Activated CD8-positive, alpha-beta T cell treated with anti-CD3 and anti-CD28 coated beads for 36 hours (primary cell): ENCODE measurements around the gene THEM4. TPM values are rescaled to one million over a fixed set of nuclear protein-coding genes. Genes with fewer than 3 reads are reported as not detected.

Experiments
- ATAC-seq: fragments of 200-7000 bp; cut with Tn5 transposase; one replicate; pipeline ENCODE4 v1.10.0; 2021; ENCODE audit warnings: mild to moderate bottlenecking, moderate library complexity
- CTCF ChIA-PET: fragments of 350-600 bp; sonication (Branson Sonifier 250); formaldehyde crosslinking; loops from one replicate; lab custom pipeline; 2021; ENCODE audit warnings: antibody characterized with exemption; lab: Charles Lee
- POLR2A ChIA-PET: fragments of 350-600 bp; sonication (Branson Sonifier 250); formaldehyde crosslinking; loops from one replicate; lab custom pipeline; 2021; ENCODE audit warnings: antibody characterized with exemption; lab: Charles Lee
- DNase-seq: peaks from one replicate; pipeline ENCODE4 v3.0.0-alpha.2; 2020
- H3K27ac Mint-ChIP-seq: one replicate; pipeline ENCODE4 v1.8.0; 2021; ENCODE audit warnings: mild to moderate bottlenecking, mixed read lengths
- H3K27me3 Mint-ChIP-seq: one replicate; pipeline ENCODE4 v1.8.0; 2021; ENCODE audit warnings: mixed read lengths
- H3K36me3 Mint-ChIP-seq: one replicate; pipeline ENCODE4 v1.8.0; 2021; ENCODE audit warnings: low read depth, mixed read lengths
- H3K4me1 Mint-ChIP-seq: one replicate; pipeline ENCODE4 v1.8.0; 2021; ENCODE audit warnings: low read depth, mixed read lengths
- H3K4me3 Mint-ChIP-seq: one replicate; pipeline ENCODE4 v1.8.0; 2021; ENCODE audit warnings: mild to moderate bottlenecking, moderate library complexity, mixed read lengths
- H3K9me3 Mint-ChIP-seq: one replicate; pipeline ENCODE4 v1.8.0; 2021; ENCODE audit warnings: mixed read lengths
- intact Hi-C: fragments of 100-400 bp; cut with micrococcal nuclease; formaldehyde crosslinking; loops from one replicate; pipeline ENCODE4 v1.10.0; 2022
- total RNA-seq, 2 experiments: library from RNA; stranded (reverse); gene quantifications; one replicate each; pipeline ENCODE4 v1.2.3, GENCODE V29; 2021
- TF ChIP-seq, protein P1 (sequence below): fragments of 200-600 bp; IDR thresholded peaks from one replicate; pipeline ENCODE4 v1.8.0; 2022; ENCODE audit warnings: antibody characterized with exemption, mild to moderate bottlenecking

The THEM4 gene
- total RNA-seq, 2 experiments from 2014 or later = 19.9 to 22.0 TPM

DNA sequence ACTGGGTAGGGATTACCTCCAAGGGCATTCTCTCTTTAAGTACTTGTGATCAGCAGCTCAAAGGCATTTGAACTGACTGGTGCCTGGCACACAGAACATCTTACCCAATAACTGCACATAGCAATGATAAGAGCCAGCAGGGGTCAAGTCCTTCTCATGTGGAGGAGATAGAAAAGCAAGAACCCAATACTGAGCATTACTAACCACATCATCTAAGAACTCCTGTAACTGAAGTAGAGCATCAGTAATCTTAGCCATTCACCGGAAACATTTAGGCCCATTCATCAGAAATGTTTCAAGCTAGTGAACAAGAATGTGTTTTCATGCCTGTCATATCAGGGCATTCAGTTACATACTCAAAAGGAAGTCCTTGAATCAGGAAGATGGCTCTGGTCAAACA is 33.6 kb upstream of the THEM4 start:
- TF ChIP-seq, protein P1, sequence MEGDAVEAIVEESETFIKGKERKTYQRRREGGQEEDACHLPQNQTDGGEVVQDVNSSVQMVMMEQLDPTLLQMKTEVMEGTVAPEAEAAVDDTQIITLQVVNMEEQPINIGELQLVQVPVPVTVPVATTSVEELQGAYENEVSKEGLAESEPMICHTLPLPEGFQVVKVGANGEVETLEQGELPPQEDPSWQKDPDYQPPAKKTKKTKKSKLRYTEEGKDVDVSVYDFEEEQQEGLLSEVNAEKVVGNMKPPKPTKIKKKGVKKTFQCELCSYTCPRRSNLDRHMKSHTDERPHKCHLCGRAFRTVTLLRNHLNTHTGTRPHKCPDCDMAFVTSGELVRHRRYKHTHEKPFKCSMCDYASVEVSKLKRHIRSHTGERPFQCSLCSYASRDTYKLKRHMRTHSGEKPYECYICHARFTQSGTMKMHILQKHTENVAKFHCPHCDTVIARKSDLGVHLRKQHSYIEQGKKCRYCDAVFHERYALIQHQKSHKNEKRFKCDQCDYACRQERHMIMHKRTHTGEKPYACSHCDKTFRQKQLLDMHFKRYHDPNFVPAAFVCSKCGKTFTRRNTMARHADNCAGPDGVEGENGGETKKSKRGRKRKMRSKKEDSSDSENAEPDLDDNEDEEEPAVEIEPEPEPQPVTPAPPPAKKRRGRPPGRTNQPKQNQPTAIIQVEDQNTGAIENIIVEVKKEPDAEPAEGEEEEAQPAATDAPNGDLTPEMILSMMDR = no peak
- H3K27ac Mint-ChIP-seq = peak overlapping the region; percentile 47
- DNase-seq (no peak), ATAC-seq (no peak)
- H3K4me3 Mint-ChIP-seq = no peak overlapping the region
- POLR2A ChIA-PET = no interaction called here
- intact Hi-C loops = no loop called here
- no peaks in the 10 kb centered on the region for H3K9me3 Mint-ChIP-seq
- no peaks in the 10 kb centered on the region for H3K36me3 Mint-ChIP-seq
- CTCF ChIA-PET = interaction anchor here (0.9 to 2.1 kb wide), 4 partner anchors 7 to 92 kb away, joined by 3 to 6 read pairs (median 3); no protein-coding TSS in a partner anchor
- peaks cover 54% of the 10 kb centered on the region for H3K4me1 Mint-ChIP-seq
- H3K27me3 Mint-ChIP-seq = no peaks in the 10 kb centered on the region

DNA sequence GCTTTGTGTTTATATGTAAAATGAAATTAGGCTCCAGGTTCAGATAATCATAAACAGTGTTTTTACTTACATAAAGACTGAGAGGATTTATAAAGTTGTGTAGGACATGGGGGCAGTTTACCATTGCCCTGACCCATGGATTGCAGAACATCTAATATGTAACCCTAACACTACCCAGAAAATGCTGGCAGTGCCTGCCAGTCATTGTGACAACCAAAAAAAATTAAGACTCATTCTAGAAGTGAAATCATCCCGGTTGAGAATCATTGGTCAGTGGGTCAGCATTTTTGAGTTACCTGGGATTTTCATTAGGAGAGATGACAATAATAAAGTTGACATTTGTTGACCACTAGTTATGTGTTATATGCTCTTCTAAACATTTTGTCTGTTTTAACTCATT is 31.2 kb upstream of the THEM4 start:
- no peak overlapping the region for H3K4me3 Mint-ChIP-seq
- no peaks in the 10 kb centered on the region for H3K9me3 Mint-ChIP-seq
- ChIA-PET CTCF (interaction anchor here (0.7 to 13.1 kb wide), 6 partner anchors 8 to 58 kb away, joined by 3 to 287 read pairs (median 5); partner anchors contain the start of gene S100A10), POLR2A (interaction anchor here (1.1 to 1.9 kb wide), 4 partner anchors 8 to 35 kb away, joined by 3 to 14 read pairs (median 6); no protein-coding TSS in a partner anchor)
- ATAC-seq = no peak
- peak overlapping the region; percentile 82 for H3K27ac Mint-ChIP-seq
- H3K27me3 Mint-ChIP-seq = no peaks in the 10 kb centered on the region
- TF ChIP-seq, protein P1 = no peak
- intact Hi-C loops = no loop called here
- DNase-seq = no peak
- H3K36me3 Mint-ChIP-seq = no peaks in the 10 kb centered on the region
- H3K4me1 Mint-ChIP-seq = peaks cover 40% of the 10 kb centered on the region

DNA sequence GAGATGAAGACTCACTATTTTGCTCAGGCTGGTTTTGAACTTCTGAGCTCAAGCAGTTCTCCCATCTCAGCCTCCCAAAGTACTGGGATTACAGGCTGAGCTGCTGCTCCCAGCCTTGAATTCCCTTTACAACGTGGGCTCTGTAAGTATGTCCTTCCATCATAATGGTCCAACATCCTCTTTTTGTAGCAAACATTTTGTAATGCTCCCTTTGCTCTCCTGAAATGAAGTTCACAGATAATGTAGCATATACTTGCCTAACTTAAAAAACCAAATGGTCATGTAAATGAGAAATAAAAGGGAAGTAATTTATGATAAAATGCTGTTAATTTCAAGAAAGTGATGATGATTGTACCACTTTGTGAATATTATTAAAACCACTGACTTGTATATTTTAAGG is 30.5 kb upstream of the THEM4 start:
- H3K36me3 Mint-ChIP-seq = no peaks in the 10 kb centered on the region
- no peak overlapping the region for H3K27ac Mint-ChIP-seq
- CTCF ChIA-PET = interaction anchor here (0.7 to 13.1 kb wide), 6 partner anchors 9 to 94 kb away, joined by 3 to 287 read pairs (median 4); partner anchors contain the start of gene S100A10
- ATAC-seq (no peak), DNase-seq (no peak)
- POLR2A ChIA-PET = no interaction called here
- H3K9me3 Mint-ChIP-seq = no peaks in the 10 kb centered on the region
- H3K27me3 Mint-ChIP-seq = peaks cover 1% of the 10 kb centered on the region
- no peak overlapping the region for H3K4me3 Mint-ChIP-seq
- TF ChIP-seq, protein P1 = no peak
- intact Hi-C loops = no loop called here
- H3K4me1 Mint-ChIP-seq = peaks cover 32% of the 10 kb centered on the region

DNA sequence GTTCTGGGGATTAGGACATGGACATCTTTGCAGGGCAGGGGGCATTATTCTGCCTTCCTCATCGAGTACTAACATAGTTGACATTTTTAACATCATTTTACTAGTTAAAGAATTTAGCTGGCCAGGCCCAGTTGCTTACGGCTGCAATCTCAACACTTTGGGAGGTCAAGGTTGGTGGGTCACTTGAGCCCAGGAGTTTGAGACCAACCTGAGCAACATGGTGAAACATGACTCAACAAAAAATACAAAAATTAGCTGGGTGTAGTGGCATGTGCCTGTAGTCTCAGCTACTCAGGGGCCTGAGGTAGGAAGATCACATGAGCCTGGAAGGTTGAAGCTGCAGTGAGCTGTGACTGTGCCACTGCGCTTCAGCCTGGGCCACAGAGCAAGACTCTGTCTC is 29.8 kb upstream of the THEM4 start:
- H3K36me3 Mint-ChIP-seq = no peaks in the 10 kb centered on the region
- intact Hi-C loops = no loop called here
- TF ChIP-seq, protein P1 = no peak

DNA sequence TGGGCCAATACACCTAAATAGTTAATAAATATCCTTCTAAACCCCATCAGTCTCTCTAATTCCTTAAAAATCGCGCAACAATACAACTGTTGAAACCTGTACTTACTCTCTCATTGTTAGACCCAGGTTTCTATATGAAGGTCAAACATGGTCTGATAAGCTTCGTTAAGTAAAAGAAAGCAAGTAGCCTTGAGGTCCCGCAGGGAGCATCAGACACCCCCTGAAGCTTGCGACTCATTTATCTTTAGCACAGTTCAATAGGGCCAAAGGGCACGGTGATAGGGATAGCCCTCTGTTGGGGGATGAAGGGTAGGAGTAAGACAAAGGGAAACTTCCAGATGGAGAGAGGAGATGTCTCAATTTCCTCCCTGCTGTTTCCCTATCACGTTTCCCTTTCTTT is 27.3 kb upstream of the THEM4 start:
- no peak overlapping the region for H3K27ac Mint-ChIP-seq
- no peak for DNase-seq
- H3K4me1 Mint-ChIP-seq = peaks cover 17% of the 10 kb centered on the region
- ChIA-PET POLR2A (interaction anchor here (1.3 kb wide), 1 partner anchor 9 kb away, joined by 7 read pairs; no protein-coding TSS in a partner anchor), CTCF (interaction anchor here (0.7 to 13.1 kb wide), 9 partner anchors 13 to 79 kb away, joined by 3 to 287 read pairs (median 5); partner anchors contain the start of genes S100A10 and THEM4)
- TF ChIP-seq, protein P1 = no peak
- no peaks in the 10 kb centered on the region for H3K36me3 Mint-ChIP-seq
- ATAC-seq = no peak
- H3K4me3 Mint-ChIP-seq = no peak overlapping the region
- peaks cover 1% of the 10 kb centered on the region for H3K27me3 Mint-ChIP-seq
- H3K9me3 Mint-ChIP-seq = no peaks in the 10 kb centered on the region
- intact Hi-C loops = no loop called here

More for the DNA sequence above, 29.8 kb upstream of the THEM4 start:
- H3K9me3 Mint-ChIP-seq = no peaks in the 10 kb centered on the region
- peaks cover 1% of the 10 kb centered on the region for H3K27me3 Mint-ChIP-seq
- ATAC-seq (no peak), DNase-seq (no peak)
- POLR2A ChIA-PET = no interaction called here
- H3K4me1 Mint-ChIP-seq = peaks cover 27% of the 10 kb centered on the region
- H3K27ac Mint-ChIP-seq = no peak overlapping the region
- no peak overlapping the region for H3K4me3 Mint-ChIP-seq
- CTCF ChIA-PET = interaction anchor here (0.8 to 13.1 kb wide), 5 partner anchors 12 to 95 kb away, joined by 3 to 287 read pairs (median 3); partner anchors contain the start of gene S100A10
